H7 (cell line): ENCODE measurements around the gene TRIM32. TPM values are rescaled to one million over a fixed set of nuclear protein-coding genes. Genes with fewer than 3 reads are reported as not detected.
"Not testable (repeated sequence)": the region's sequence is repeated elsewhere in the genome, so short reads cannot be mapped to it uniquely, and the experiment has no call there.

ENCODE experiments used
- DNase-seq: peaks from one replicate; pipeline ENCODE4 v3.0.0; 2012
- H3K27me3 ChIP-seq: 2 replicates; pipeline ENCODE4 v1.6.0; 2011; ENCODE audit warnings: mild to moderate bottlenecking, low read length; ENCODE audit not compliant: control insufficient read depth, insufficient read depth
- H3K36me3 ChIP-seq: replicated peaks from 2 replicates; pipeline ENCODE4 v1.5.1; 2011; ENCODE audit warnings: low read length; ENCODE audit not compliant: control insufficient read depth, insufficient read depth
- H3K4me3 ChIP-seq: 2 replicates; pipeline ENCODE4 v1.5.1; 2011; ENCODE audit warnings: low read depth, mild to moderate bottlenecking, control low read depth, low read length, moderate library complexity; ENCODE audit not compliant: insufficient read depth
- total RNA-seq: library from RNA; depleted of rRNA; stranded (reverse); fragments of >200 nt; shearing (Covaris generic); gene quantifications from 2 replicates; pipeline ENCODE4 v1.2.3, GENCODE V29; 2014

The TRIM32 gene
- total RNA-seq, 1 experiment from 2014 or later: 13.6 TPM

DNA sequence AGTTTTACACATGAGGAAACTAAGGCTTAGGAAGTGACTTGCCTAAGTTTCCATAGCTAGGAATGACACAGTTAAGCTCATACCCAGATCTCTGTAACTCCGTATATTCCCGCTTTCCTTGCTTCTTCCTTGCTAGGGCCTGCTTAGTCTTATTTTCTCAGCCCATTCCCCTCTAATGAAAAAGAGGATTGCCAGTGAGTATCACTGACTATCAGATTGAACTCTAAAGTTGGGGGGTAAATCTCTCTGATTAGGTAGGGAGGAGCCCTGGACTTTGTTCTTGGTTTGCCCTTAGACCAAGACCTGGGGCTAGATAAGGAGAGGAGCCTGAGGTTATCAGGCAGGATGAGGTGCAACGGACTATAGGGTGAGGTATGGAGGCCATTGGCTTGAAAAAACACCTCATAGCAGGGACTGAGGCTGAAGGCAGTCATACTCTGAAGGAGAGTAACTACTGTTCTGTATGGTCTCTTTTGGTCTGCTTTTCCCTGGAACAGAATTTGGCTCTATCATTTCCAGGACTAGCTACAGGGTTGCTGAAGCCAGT is 2.5 kb downstream of the TRIM32 start:
- peaks cover 1% of the 10 kb centered on the region; the same call in 1 of the 2 replicates for H3K27me3 ChIP-seq
- no peak for DNase-seq
- no peaks in the 10 kb centered on the region for H3K36me3 ChIP-seq
- no peak overlapping the region for H3K4me3 ChIP-seq

DNA sequence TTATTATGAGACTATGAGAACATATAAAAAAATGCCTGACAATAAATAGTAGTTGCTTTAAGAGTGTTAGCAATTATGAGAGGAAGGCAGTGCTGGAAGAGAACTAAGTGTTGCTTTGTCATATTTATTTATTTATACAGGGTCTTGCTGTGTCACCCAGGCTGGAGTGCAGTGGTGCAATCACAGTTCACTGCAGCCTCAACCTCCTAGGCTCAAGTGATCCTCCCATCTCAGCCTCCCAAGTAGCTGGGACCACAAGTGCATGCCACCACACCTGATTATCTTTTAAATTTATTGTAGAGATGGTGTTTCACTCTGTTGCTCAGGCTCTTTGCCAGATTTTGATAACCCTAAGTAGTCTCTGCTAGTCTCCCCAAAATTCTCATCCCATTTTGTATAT is 3.7 kb downstream of the TRIM32 start:
- H3K4me3 ChIP-seq, H3K27me3 ChIP-seq, DNase-seq, H3K36me3 ChIP-seq: not testable (repeated sequence)

DNA sequence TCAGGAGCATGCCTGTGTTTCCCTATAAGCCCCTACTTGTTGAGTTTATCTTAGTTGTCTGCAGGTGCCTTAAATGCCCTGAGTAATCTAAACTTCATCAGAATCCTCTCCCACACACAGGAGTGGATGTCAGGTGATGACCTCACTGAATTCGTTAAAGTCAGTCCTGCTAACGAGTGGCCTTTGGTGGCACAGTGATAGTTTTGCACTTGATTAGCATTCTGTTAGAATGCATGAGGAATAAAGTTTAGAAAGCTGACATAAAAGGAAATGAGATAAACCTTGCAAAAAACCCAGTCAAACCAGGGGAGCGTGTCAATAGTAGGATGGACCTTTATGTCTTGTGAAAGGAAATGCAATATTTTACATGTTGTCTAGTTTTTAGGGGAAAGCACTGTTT is 4.5 kb downstream of the TRIM32 start:
- peaks cover 1% of the 10 kb centered on the region; the same call in 1 of the 2 replicates for H3K27me3 ChIP-seq
- DNase-seq: no peak
- H3K36me3 ChIP-seq: no peaks in the 10 kb centered on the region
- no peak overlapping the region for H3K4me3 ChIP-seq

DNA sequence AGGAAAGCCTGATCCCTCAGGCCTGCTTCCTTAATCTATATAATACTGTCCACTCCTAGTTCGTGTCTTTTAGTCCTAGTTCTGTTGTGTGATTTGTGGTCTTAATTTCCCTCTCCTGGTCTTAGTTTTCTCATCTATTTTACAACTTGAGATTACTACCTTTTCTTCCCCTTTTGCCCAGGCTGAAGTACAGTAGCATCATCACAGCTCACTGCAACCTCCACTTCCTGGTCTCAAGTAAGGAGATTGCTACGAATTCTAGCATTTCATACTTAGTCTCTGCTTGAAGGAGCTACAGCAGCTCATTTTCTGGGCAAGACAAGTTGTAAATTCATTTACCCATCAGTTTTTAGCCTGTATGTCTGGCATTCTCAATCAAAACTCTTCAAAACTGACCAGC is 5.5 kb downstream of the TRIM32 start:
- H3K36me3 ChIP-seq: peaks cover 1% of the 10 kb centered on the region; the same call in 1 of the 2 replicates
- H3K27me3 ChIP-seq: peaks cover 1% of the 10 kb centered on the region; the same call in 1 of the 2 replicates
- H3K4me3 ChIP-seq: no peak overlapping the region
- DNase-seq: no peak

DNA sequence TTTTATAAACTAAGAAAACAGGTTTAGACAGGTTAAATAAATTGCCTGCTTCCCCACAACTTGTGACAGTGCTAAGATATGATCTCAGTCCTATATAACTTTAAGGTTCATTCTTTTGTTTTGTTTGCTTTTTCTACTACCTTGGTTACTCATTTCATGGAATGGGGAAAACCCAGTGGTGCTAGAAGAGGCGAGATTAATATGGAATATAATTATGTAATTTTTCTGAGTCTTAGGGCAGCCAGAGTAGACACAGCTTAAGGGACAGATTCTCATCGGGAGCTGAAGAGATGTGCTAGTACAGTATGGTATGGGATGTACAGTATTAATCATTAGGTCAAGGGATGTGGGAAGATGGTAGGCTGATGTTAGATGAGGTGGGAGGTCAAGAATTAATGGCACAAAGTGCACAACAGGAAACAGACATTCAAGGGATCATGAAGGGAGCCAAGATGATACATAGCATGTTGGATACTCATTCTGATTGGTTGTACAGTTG is 6.2 kb downstream of the TRIM32 start:
- peaks cover 5% of the 10 kb centered on the region for H3K36me3 ChIP-seq
- H3K4me3 ChIP-seq: no peak overlapping the region
- DNase-seq: no peak
- H3K27me3 ChIP-seq: no peaks in the 10 kb centered on the region; the same call in 1 of the 2 replicates

DNA sequence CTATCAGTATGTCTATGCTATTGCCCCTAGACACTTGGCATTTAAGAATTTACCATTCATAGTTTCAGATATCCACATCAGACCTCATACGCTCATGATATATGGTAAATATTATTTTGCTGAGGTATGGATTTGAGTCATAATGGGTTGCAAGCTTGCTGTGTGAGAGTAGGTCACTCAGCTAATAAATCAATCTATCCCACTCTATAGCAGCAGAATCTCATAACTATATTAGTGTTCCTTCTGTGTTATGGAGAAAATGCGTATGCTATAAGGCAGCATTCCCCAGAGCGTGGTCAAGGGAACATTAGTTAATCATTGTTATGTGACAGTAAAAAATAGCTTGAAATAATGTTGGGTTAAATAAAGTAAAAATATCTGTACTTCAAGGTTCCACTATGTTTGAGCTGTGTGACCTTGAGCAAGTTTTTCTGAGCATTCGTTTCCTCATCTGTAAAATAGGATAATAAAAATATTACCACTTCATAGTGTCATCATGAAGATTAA is 7.7 kb downstream of the TRIM32 start:
- DNase-seq: no peak
- H3K27me3 ChIP-seq: no peaks in the 10 kb centered on the region
- H3K4me3 ChIP-seq: no peak overlapping the region
- H3K36me3 ChIP-seq: peaks cover 8% of the 10 kb centered on the region

DNA sequence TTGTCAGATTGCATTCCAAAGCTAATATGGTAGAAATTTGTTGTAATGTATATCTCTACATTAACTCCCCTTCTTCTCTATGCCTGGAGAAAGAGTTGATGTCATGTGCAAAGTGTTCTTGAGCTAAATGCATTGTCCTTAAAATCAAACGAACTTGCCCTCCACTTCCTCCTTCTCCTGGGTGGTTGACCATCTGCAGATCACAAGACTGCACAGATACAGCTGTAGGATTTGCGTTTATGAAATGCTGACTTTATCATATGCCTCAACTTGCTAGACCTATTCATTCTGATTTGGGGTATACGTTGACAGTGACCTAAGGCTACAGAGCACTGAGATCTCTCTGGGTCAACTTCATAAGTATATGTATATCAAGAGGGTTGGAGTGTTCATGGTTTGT is 8.3 kb downstream of the TRIM32 start:
- Histone ChIP-seq H3K4me3 (no peak overlapping the region), H3K36me3 (peaks cover 8% of the 10 kb centered on the region), H3K27me3 (no peaks in the 10 kb centered on the region)
- DNase-seq: no peak

DNA sequence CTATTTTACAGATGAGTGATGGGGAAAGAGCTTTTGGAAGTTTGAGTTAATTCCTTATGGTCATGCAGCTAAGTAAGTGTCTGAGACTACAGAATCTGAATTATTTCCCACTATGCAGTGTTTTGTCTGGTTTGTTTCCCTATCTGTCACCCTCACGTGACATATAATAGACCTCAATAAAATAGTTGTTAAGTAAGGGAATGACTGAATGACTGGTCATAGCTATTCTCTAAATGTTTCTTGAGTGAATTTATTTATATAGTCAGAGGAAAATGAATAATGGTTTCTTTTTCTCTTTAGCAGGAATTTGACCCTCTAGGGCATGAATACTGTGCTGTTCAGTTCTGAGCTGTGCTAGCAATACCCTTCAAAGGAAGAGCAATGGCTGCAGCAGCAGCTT is 10.3 kb downstream of the TRIM32 start:
- H3K4me3 ChIP-seq: no peak overlapping the region
- DNase-seq: no peak
- no peaks in the 10 kb centered on the region for H3K27me3 ChIP-seq
- peaks cover 8% of the 10 kb centered on the region for H3K36me3 ChIP-seq

DNA sequence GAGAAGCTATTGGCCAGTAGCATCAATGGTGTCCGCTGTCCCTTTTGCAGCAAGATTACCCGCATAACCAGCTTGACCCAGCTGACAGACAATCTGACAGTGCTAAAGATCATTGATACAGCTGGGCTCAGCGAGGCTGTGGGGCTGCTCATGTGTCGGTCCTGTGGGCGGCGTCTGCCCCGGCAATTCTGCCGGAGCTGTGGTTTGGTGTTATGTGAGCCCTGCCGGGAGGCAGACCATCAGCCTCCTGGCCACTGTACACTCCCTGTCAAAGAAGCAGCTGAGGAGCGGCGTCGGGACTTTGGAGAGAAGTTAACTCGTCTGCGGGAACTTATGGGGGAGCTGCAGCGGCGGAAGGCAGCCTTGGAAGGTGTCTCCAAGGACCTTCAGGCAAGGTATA is 10.8 kb downstream of the TRIM32 start:
- no peak overlapping the region for H3K4me3 ChIP-seq
- DNase-seq: no peak
- H3K27me3 ChIP-seq: no peaks in the 10 kb centered on the region
- H3K36me3 ChIP-seq: peaks cover 8% of the 10 kb centered on the region

DNA sequence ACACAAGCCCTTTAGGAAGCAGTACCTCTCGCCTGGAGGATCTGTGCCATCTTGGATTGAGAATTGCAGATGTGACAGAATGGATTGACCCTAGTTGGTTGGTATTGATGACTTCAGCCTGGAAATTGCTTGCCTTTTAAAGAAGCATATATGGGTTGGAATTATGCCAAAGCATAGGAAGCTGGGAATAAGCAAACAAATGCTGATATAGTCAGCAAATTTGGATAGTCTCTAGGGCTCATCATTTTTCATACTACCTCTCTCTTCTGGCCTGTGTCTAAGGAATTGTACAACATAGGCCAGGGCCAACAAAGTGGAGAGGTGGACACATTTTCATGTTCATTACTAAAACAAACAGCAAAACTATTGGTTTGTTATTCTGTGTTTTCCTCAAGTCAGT is 13.2 kb downstream of the TRIM32 start:
- no peak overlapping the region for H3K4me3 ChIP-seq
- no peaks in the 10 kb centered on the region for H3K27me3 ChIP-seq
- no peak for DNase-seq
- H3K36me3 ChIP-seq: peaks cover 8% of the 10 kb centered on the region

DNA sequence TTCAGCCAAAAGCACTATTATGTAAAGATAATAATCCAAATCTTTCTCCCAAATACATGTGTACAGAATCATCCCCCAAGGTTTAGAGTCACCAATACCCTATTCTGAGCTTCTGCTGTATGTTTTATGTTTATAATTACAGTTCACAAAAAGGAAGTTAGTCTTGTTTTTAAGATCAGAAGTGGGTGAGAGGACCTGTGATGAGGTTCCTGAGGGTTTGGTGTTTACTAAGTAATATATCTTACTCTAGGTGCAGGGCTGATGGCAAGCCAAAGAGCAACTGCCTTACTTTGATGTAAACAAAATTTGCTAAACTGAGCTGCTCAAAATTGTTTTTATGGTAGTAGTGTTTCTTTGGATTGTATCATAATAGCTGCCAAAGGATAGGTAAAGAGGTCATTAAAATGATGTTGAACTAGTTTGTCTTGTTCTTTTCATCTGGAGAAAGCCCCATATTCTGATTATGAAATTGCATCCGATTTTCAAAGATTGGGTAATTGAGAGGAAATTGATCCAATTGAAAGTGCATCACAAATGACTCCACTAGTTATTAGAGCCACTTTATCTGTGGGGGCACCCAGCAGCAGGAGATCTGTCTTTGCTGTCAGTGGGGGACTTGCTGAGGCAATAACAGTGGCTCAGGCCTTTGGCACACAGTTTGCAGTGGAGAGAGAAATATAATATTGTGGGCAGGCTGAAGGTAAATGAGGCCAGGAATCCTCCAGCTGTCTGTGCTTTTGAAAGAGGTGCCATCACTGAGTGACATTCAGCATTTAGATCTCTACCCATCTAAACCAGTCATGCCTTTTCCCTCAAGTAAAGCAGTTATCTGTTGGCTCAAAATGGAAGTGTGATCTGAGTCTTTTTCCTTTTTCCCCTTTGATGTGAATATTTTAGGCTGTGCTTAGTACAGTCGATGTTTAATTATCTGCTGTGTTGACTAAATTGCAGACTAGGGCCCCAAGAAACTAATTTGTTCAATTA is 14.1 kb downstream of the TRIM32 start:
- DNase-seq: no peak
- H3K27me3 ChIP-seq: no peaks in the 10 kb centered on the region
- no peak overlapping the region for H3K4me3 ChIP-seq
- H3K36me3 ChIP-seq: peaks cover 8% of the 10 kb centered on the region

DNA sequence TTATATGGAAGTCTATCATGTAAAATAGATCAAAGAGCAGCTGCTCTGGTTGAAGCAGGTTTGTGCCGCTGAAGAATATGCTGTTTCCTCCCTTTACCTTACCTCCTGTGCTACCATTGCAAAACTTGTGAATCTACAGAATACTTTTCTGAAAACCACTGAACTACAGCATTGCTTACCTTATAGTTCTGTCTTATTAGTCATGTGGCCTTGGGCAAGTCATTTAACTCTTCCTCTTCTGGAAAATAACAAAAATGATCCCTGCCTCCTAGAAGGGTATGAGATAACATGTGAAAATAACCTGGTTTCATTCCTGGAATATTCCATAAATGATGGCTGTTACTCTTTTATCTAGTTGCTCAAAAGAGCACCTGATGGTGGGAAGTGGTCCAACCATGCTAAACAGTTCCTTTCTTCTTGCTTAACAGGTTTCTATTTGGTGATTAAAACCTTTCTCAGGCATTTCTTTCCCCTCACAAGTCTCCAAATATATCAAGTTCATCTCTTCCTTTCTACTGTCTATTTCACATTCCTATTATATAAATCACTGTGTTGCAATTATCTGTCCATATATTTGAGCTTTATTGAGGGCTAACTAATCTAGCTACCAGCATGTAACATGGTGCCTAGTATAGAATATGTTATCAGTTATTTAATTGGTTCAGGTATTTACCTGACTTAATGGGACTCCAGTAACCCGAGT is 15.0 kb downstream of the TRIM32 start:
- no peak for DNase-seq
- H3K4me3 ChIP-seq: no peak overlapping the region
- H3K27me3 ChIP-seq: no peaks in the 10 kb centered on the region
- H3K36me3 ChIP-seq: peaks cover 8% of the 10 kb centered on the region

DNA sequence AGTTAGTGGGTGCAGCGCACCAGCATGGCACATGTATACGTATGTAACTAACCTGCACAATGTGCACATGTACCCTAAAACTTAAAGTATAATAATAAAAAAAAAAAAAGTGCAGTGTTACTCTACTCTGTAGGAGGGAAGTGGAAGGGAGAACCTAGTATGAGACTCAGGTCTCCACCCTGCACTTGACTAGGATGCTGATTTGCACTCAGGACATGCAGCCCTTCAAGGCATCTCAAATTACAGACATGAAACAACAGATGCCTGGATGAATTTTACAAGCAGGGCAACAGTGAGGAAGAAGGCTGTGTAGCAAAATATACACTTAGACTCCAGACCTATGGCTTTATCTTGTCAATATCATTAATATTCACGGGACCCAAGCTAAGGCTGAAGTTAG is 16.5 kb downstream of the TRIM32 start:
- Histone ChIP-seq H3K36me3 (peaks cover 2% of the 10 kb centered on the region), H3K4me3 (no peak overlapping the region), H3K27me3 (no peaks in the 10 kb centered on the region)
- DNase-seq: no peak

DNA sequence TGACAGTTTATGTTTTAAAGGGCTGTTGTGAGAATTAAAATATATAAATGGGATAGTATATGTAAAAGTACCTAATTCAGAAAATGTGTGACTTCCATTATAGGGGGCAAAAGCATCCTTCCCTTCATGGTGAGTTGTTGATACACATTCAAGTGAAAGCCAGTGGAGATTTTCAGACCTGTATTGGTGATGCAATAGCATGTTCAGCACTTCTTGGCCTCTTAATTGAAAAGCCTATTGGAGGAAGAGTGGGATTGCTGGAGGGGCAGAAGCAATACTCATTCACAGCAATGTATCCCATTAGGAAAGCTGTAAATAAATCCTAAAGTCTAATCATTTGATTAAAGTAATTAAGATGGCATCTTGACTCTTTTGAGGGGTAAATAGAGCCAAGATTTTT is 17.4 kb downstream of the TRIM32 start:
- DNase-seq: no peak
- Histone ChIP-seq H3K4me3 (no peak overlapping the region), H3K27me3 (no peaks in the 10 kb centered on the region), H3K36me3 (no peaks in the 10 kb centered on the region; the same call in 1 of the 2 replicates)
